Omental fat pad (tissue), 4 donors: ENCODE data around the gene EGR1. TPM values are rescaled to one million over a fixed set of nuclear protein-coding genes. Genes with fewer than 3 reads are reported as not detected.
"Not testable (repeated sequence)": the region's sequence is repeated elsewhere in the genome, so short reads cannot be mapped to it uniquely, and the experiment has no call there.

ENCODE experiments used
- ATAC-seq: fragments of 150-250 bp; one replicate; pipeline ENCODE4 v1.9.1; 2016; ENCODE audit warnings: mild to moderate bottlenecking, moderate library complexity; ENCODE audit not compliant: low FRiP score
- DNase-seq: peaks from one replicate; pipeline ENCODE4 v3.0.0-alpha.2; 2019; ENCODE audit warnings: low spot score
- CTCF ChIP-seq, 3 donors: fragments of 450-650 bp; IDR thresholded peaks; one replicate each; pipeline ENCODE4 v1.5.1; 2016 to 2017; ENCODE audit warnings: antibody characterized with exemption in 3 of 3, mild to moderate bottlenecking in 3 of 3, moderate library complexity in 2 of 3
- total RNA-seq, 4 donors: library from RNA; depleted of rRNA; stranded (reverse); fragments of >200 nt; gene quantifications; one replicate each; pipeline ENCODE4 v1.1.0, GENCODE V29; 2016

EGR1 gene
- total RNA-seq, 4 donors from 2014 or later = 95.1 to 280 (median 157) TPM

GRCh38 chr5:138498376-138498775 lies 33.1 kb downstream of the EGR1 start:
- no peak for DNase-seq
- ATAC-seq = no peak
- TF ChIP-seq CTCF (IDR thresholded peaks at IDR 0.05) = no peak

- no peak for ATAC-seq
- no peak for DNase-seq
- TF ChIP-seq CTCF (IDR thresholded peaks at IDR 0.05) = no peak
These were observed 36.8 kb downstream of the EGR1 start for GRCh38 chr5:138502121-138502520.

GRCh38 chr5:138502521-138502920 lies 37.2 kb downstream of the EGR1 start:
- no peak for ATAC-seq

GRCh38 chr5:138503487-138504270 lies 38.4 kb downstream of the EGR1 start:
- DNase-seq = no peak
- peak in 1 of 3 donors; percentile 69 for TF ChIP-seq CTCF (IDR thresholded peaks at IDR 0.05)
- ATAC-seq = peak; percentile 70

More at GRCh38 chr5:138502521-138502920, 37.2 kb downstream of the EGR1 start:
- no peak for TF ChIP-seq CTCF (IDR thresholded peaks at IDR 0.05)
- DNase-seq = no peak

- no peak for TF ChIP-seq CTCF (IDR thresholded peaks at IDR 0.05)
- no peak for ATAC-seq
- no peak for DNase-seq
These were observed 39.5 kb downstream of the EGR1 start for GRCh38 chr5:138504799-138505198.

GRCh38 chr5:138506370-138507306 lies 41.4 kb downstream of the EGR1 start:
- DNase-seq (no peak), ATAC-seq (no peak)
- no peak for TF ChIP-seq CTCF (IDR thresholded peaks at IDR 0.05)

GRCh38 chr5:138507485-138507884 lies 42.2 kb downstream of the EGR1 start:
- not testable (repeated sequence) for DNase-seq
- ATAC-seq = peak; percentile 84
